WTC11 (cell line): Measurements from ENCODE around the gene NPAS2. TPM values are rescaled to one million over a fixed set of nuclear protein-coding genes. Genes with fewer than 3 reads are reported as not detected.

ENCODE experiments used
- ATAC-seq: fragments of 200-7000 bp; cut with Tn5 transposase; 2 replicates; pipeline ENCODE4 v1.10.0; 2021; ENCODE audit warnings: mild to moderate bottlenecking, moderate library complexity
- CTCF ChIA-PET: fragments of 300-600 bp; sonication (Branson Sonifier 250); formaldehyde crosslinking; loops from one replicate; lab custom pipeline; 2021; ENCODE audit warnings: antibody characterized with exemption; lab: Charles Lee
- POLR2A ChIA-PET: fragments of 350-600 bp; sonication (Branson Sonifier 250); formaldehyde crosslinking; loops from one replicate; lab custom pipeline; 2021; ENCODE audit warnings: antibody characterized with exemption; lab: Charles Lee
- DNase-seq: peaks from one replicate; pipeline ENCODE4 v3.0.0; 2021; ENCODE audit warnings: low spot score
- H3K27ac Mint-ChIP-seq: 2 replicates; pipeline ENCODE4 v1.8.0; 2021; ENCODE audit warnings: mixed read lengths
- H3K27me3 Mint-ChIP-seq: 2 replicates; pipeline ENCODE4 v1.8.0; 2021; ENCODE audit warnings: low read depth, mild to moderate bottlenecking, moderate library complexity, mixed read lengths
- H3K36me3 Mint-ChIP-seq: 2 replicates; pipeline ENCODE4 v1.8.0; 2021; ENCODE audit warnings: mixed read lengths
- H3K4me1 Mint-ChIP-seq: 2 replicates; pipeline ENCODE4 v1.8.0; 2022; ENCODE audit warnings: mixed read lengths
- H3K4me3 Mint-ChIP-seq: 2 replicates; pipeline ENCODE4 v1.8.0; 2021; ENCODE audit warnings: mild to moderate bottlenecking, moderate library complexity, mixed read lengths
- H3K9me3 Mint-ChIP-seq: 2 replicates; pipeline ENCODE4 v1.8.0; 2021; ENCODE audit warnings: mixed read lengths
- ATF1 ChIP-seq: sonication (generic); formaldehyde crosslinking; IDR thresholded peaks from 2 replicates; pipeline ENCODE4 v1.8.1; 2023; ENCODE audit warnings: mild to moderate bottlenecking, moderate library complexity, missing genetic modification reagents
- GRHL2 ChIP-seq: fragments of 250-450 bp; sonication (Bioruptor Pico); IDR thresholded peaks from 2 replicates; pipeline ENCODE4 v1.8.0; 2022; ENCODE audit warnings: mild to moderate bottlenecking, moderate library complexity; ENCODE audit not compliant: insufficient replicate concordance, severe bottlenecking
- JAZF1 ChIP-seq: fragments of 250-450 bp; sonication (Bioruptor Pico); IDR thresholded peaks from 2 replicates; pipeline ENCODE4 v1.9.0; 2021; ENCODE audit warnings: moderate library complexity, mild to moderate bottlenecking, inconsistent platforms
- NFATC4 ChIP-seq: fragments of 250-450 bp; sonication (Bioruptor Pico); IDR thresholded peaks from 2 replicates; pipeline ENCODE4 v1.9.0; 2021; ENCODE audit warnings: mild to moderate bottlenecking
- NFE2L1 ChIP-seq: sonication (generic); formaldehyde crosslinking; IDR thresholded peaks from 2 replicates; pipeline ENCODE4 v1.8.1; 2023; ENCODE audit warnings: missing genetic modification reagents
- OVOL2 ChIP-seq: fragments of 250-450 bp; sonication (Bioruptor Pico); IDR thresholded peaks from 2 replicates; pipeline ENCODE4 v1.9.0; 2021; ENCODE audit warnings: mild to moderate bottlenecking, borderline replicate concordance
- PRRX2 ChIP-seq: fragments of 250-450 bp; sonication (Bioruptor Pico); IDR thresholded peaks from 2 replicates; pipeline ENCODE4 v1.8.0; 2021; ENCODE audit warnings: mild to moderate bottlenecking
- TP53 ChIP-seq: sonication (generic); formaldehyde crosslinking; IDR thresholded peaks from 2 replicates; pipeline ENCODE4 v1.8.1; 2023; ENCODE audit warnings: mild to moderate bottlenecking, missing genetic modification reagents
- ZNF317 ChIP-seq: sonication (generic); formaldehyde crosslinking; IDR thresholded peaks from 2 replicates; pipeline ENCODE4 v1.8.1; 2023; ENCODE audit warnings: low read depth, mild to moderate bottlenecking, moderate library complexity, missing genetic modification reagents, borderline replicate concordance
- total RNA-seq: library from RNA; stranded (reverse); gene quantifications from 3 replicates; pipeline ENCODE4 v1.2.3, GENCODE V29; 2021
- TF ChIP-seq, protein P1 (sequence below): fragments of 250-450 bp; sonication (Bioruptor Pico); IDR thresholded peaks from 2 replicates; pipeline ENCODE4 v2.1.2; 2022; ENCODE audit warnings: mild to moderate bottlenecking, moderate library complexity
- TF ChIP-seq, protein P2 (sequence below): sonication (generic); formaldehyde crosslinking; IDR thresholded peaks from 2 replicates; pipeline ENCODE4 v1.8.0; 2022; ENCODE audit warnings: mild to moderate bottlenecking, missing genetic modification reagents
- TF ChIP-seq, protein P3 (sequence below): sonication (generic); formaldehyde crosslinking; IDR thresholded peaks from 2 replicates; pipeline ENCODE4 v1.8.0; 2022; ENCODE audit warnings: mild to moderate bottlenecking, missing genetic modification reagents
- TF ChIP-seq, protein P4 (sequence below): sonication (generic); formaldehyde crosslinking; IDR thresholded peaks from 2 replicates; pipeline ENCODE4 v1.8.0; 2022; ENCODE audit warnings: mild to moderate bottlenecking, missing genetic modification reagents
- TF ChIP-seq, protein P5 (sequence below): sonication (generic); formaldehyde crosslinking; IDR thresholded peaks from 2 replicates; pipeline ENCODE4 v1.8.1; 2022; ENCODE audit warnings: mild to moderate bottlenecking, moderate library complexity, missing genetic modification reagents
- TF ChIP-seq, protein P6 (sequence below): fragments of 250-450 bp; sonication (Bioruptor Pico); IDR thresholded peaks from 2 replicates; pipeline ENCODE4 v1.8.0; 2021; ENCODE audit warnings: mild to moderate bottlenecking

NPAS2 gene
- total RNA-seq, 1 experiment from 2014 or later: 2.6 TPM

DNA sequence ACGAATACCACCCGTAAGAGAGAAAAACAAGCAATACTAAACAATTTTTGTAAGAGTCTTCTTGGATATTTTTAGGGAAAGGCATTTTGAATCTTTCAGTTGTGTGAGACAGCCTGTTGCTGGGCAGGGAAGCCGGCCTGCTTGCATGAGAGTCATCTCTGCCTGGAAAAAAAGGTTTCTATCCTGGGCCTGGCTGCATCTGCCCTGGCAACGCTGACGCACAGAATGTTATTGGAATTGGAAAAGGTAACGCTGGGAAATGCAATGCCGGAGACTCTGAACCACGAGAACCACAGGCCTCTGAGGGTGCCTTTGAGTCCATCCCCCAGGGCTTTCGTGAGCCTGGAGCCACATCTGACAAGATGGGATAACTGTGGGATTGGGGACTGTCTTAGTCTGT is 17.9 kb upstream of the NPAS2 start:
- ATAC-seq: no peak
- H3K36me3 Mint-ChIP-seq: no peaks in the 10 kb centered on the region
- H3K27me3 Mint-ChIP-seq: no peaks in the 10 kb centered on the region
- POLR2A ChIA-PET: no interaction called here
- no peaks in the 10 kb centered on the region for H3K9me3 Mint-ChIP-seq
- no peak for TF ChIP-seq TP53 (CRISPR knock-in tag)
- peaks cover 8% of the 10 kb centered on the region for H3K4me1 Mint-ChIP-seq
- CTCF ChIA-PET: no interaction called here
- H3K27ac Mint-ChIP-seq: no peak overlapping the region
- no peak overlapping the region for H3K4me3 Mint-ChIP-seq
- no peak for DNase-seq

DNA sequence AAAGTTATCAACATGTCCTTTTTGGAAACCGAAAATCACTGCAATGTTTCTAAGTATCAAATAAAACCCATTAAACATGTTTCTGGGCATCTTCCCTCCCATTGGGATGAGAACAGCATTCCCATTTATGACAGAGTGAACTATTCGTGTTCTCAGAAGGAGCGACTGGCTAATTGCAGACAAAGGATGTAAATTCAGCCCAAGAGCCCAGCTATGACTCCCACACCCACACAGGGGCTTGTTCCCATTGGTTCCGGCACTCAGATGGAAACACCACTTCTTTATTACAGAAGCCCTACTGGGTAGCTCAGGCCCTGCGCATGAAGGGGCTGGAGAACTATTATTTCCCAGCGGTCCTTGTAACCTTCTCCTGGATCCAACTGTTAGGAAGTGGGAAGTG is 16.6 kb upstream of the NPAS2 start:
- no peak for DNase-seq
- Mint-ChIP-seq H3K4me1 (peaks cover 10% of the 10 kb centered on the region), H3K4me3 (no peak overlapping the region), H3K9me3 (no peaks in the 10 kb centered on the region), H3K36me3 (no peaks in the 10 kb centered on the region), H3K27ac (no peak overlapping the region), H3K27me3 (no peaks in the 10 kb centered on the region)
- POLR2A ChIA-PET: no interaction called here
- CTCF ChIA-PET: no interaction called here
- TF ChIP-seq JAZF1 (CRISPR knock-in tag) (no peak), OVOL2 (CRISPR knock-in tag) (no peak), NFATC4 (CRISPR knock-in tag) (no peak), NFE2L1 (no peak), GRHL2 (CRISPR knock-in tag) (no peak), ATF1 (CRISPR knock-in tag) (no peak), PRRX2 (CRISPR knock-in tag) (no peak)
- TF ChIP-seq, protein P1, sequence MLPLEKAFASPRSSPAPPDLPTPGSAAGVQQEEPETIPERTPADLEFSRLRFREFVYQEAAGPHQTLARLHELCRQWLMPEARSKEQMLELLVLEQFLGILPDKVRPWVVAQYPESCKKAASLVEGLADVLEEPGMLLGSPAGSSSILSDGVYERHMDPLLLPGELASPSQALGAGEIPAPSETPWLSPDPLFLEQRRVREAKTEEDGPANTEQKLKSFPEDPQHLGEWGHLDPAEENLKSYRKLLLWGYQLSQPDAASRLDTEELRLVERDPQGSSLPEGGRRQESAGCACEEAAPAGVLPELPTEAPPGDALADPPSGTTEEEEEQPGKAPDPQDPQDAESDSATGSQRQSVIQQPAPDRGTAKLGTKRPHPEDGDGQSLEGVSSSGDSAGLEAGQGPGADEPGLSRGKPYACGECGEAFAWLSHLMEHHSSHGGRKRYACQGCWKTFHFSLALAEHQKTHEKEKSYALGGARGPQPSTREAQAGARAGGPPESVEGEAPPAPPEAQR (CRISPR knock-in tag): no peak
- TF ChIP-seq, protein P2, sequence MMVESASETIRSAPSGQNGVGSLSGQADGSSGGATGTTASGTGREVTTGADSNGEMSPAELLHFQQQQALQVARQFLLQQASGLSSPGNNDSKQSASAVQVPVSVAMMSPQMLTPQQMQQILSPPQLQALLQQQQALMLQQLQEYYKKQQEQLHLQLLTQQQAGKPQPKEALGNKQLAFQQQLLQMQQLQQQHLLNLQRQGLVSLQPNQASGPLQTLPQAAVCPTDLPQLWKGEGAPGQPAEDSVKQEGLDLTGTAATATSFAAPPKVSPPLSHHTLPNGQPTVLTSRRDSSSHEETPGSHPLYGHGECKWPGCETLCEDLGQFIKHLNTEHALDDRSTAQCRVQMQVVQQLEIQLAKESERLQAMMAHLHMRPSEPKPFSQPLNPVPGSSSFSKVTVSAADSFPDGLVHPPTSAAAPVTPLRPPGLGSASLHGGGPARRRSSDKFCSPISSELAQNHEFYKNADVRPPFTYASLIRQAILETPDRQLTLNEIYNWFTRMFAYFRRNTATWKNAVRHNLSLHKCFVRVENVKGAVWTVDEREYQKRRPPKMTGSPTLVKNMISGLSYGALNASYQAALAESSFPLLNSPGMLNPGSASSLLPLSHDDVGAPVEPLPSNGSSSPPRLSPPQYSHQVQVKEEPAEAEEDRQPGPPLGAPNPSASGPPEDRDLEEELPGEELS: no peak
- TF ChIP-seq, protein P3, sequence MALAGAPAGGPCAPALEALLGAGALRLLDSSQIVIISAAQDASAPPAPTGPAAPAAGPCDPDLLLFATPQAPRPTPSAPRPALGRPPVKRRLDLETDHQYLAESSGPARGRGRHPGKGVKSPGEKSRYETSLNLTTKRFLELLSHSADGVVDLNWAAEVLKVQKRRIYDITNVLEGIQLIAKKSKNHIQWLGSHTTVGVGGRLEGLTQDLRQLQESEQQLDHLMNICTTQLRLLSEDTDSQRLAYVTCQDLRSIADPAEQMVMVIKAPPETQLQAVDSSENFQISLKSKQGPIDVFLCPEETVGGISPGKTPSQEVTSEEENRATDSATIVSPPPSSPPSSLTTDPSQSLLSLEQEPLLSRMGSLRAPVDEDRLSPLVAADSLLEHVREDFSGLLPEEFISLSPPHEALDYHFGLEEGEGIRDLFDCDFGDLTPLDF (CRISPR knock-in tag): no peak
- TF ChIP-seq, protein P4, sequence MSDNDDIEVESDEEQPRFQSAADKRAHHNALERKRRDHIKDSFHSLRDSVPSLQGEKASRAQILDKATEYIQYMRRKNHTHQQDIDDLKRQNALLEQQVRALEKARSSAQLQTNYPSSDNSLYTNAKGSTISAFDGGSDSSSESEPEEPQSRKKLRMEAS (CRISPR knock-in tag): no peak
- TF ChIP-seq, protein P5, sequence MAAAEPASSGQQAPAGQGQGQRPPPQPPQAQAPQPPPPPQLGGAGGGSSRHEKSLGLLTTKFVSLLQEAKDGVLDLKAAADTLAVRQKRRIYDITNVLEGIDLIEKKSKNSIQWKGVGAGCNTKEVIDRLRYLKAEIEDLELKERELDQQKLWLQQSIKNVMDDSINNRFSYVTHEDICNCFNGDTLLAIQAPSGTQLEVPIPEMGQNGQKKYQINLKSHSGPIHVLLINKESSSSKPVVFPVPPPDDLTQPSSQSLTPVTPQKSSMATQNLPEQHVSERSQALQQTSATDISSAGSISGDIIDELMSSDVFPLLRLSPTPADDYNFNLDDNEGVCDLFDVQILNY (CRISPR knock-in tag): no peak
- ATAC-seq: no peak

DNA sequence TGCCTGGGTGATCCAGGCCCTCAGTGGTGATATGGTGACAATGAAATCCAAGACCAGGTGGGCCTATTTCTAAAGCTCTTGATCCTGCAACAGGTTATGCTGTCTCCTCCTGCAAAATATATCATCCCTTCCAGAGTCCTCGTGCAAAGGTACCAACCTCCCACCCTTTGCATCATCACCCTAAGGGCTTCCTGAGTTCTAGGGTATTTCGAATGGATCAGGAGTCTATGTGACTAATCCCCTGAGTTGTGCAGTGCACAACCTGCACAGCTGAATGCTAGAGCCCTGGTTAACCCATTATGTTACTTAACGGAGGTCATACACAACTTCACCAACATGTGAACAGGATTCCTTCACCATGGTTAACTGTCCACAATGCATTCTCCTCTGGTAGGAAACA is 13.4 kb upstream of the NPAS2 start:
- H3K36me3 Mint-ChIP-seq: no peaks in the 10 kb centered on the region
- TF ChIP-seq ZNF317 (no peak), PRRX2 (CRISPR knock-in tag) (no peak)
- TF ChIP-seq, protein P6, sequence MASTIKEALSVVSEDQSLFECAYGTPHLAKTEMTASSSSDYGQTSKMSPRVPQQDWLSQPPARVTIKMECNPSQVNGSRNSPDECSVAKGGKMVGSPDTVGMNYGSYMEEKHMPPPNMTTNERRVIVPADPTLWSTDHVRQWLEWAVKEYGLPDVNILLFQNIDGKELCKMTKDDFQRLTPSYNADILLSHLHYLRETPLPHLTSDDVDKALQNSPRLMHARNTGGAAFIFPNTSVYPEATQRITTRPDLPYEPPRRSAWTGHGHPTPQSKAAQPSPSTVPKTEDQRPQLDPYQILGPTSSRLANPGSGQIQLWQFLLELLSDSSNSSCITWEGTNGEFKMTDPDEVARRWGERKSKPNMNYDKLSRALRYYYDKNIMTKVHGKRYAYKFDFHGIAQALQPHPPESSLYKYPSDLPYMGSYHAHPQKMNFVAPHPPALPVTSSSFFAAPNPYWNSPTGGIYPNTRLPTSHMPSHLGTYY (CRISPR knock-in tag): no peak
- TF ChIP-seq, all 79 proteins: peak for 0
- Mint-ChIP-seq H3K4me3 (no peak overlapping the region), H3K4me1 (peaks cover 22% of the 10 kb centered on the region), H3K27ac (no peak overlapping the region), H3K27me3 (no peaks in the 10 kb centered on the region), H3K9me3 (peaks cover 9% of the 10 kb centered on the region; the same call in 1 of the 2 replicates)
- ATAC-seq: no peak
- POLR2A ChIA-PET: no interaction called here
- CTCF ChIA-PET: interaction anchor here (0.5 kb wide), 1 partner anchor 243 kb away, joined by 3 read pairs; no protein-coding TSS in a partner anchor
- no peak for DNase-seq
